MM.1S (cell line): ENCODE data around the gene C9orf57.

Experiments
- DNase-seq: peaks from one replicate; pipeline ENCODE4 v3.0.0-alpha.2; 2015
- H2AFZ ChIP-seq: fragments of 300-600 bp; sonication (generic); 2 replicates; pipeline ENCODE4 v1.6.0; 2016; ENCODE audit warnings: antibody characterized with exemption, low read length
- H3F3A ChIP-seq: fragments of 300-600 bp; sonication (generic); 2 replicates; pipeline ENCODE4 v1.6.1; 2016; ENCODE audit warnings: mild to moderate bottlenecking, antibody characterized with exemption, low read length, moderate library complexity, mixed read lengths; ENCODE audit not compliant: insufficient read depth
- H3K27ac ChIP-seq: fragments of 300-600 bp; sonication (generic); 2 replicates; pipeline ENCODE4 v1.5.1; 2016; ENCODE audit warnings: mild to moderate bottlenecking, low read length
- H3K27me3 ChIP-seq: fragments of 300-600 bp; sonication (generic); replicated peaks from 2 replicates; pipeline ENCODE4 v1.6.0; 2016; ENCODE audit warnings: low read length; ENCODE audit not compliant: insufficient read depth
- H3K36me3 ChIP-seq: fragments of 300-600 bp; sonication (generic); replicated peaks from 2 replicates; pipeline ENCODE4 v1.6.1; 2016; ENCODE audit warnings: mild to moderate bottlenecking, low read length, mixed read lengths; ENCODE audit not compliant: insufficient read depth
- H3K4me1 ChIP-seq: fragments of 300-600 bp; sonication (generic); 2 replicates; pipeline ENCODE4 v1.6.1; 2016; ENCODE audit warnings: low read length, mixed read lengths
- H3K4me2 ChIP-seq: fragments of 300-600 bp; sonication (generic); 2 replicates; pipeline ENCODE4 v1.6.0; 2016; ENCODE audit warnings: low read depth, low read length
- H3K4me3 ChIP-seq: fragments of 300-600 bp; sonication (generic); 2 replicates; pipeline ENCODE4 v1.5.1; 2016; ENCODE audit warnings: low read length, mixed read lengths
- H3K79me2 ChIP-seq: fragments of 300-600 bp; sonication (generic); 2 replicates; pipeline ENCODE4 v1.6.1; 2016; ENCODE audit warnings: mixed run types, low read length, mixed read lengths
- H3K9ac ChIP-seq: fragments of 300-600 bp; sonication (generic); 2 replicates; pipeline ENCODE4 v1.6.1; 2016; ENCODE audit warnings: low read length, mixed read lengths
- H3K9me2 ChIP-seq: fragments of 300-600 bp; sonication (generic); replicated peaks from 2 replicates; pipeline ENCODE4 v1.6.1; 2016; ENCODE audit warnings: mild to moderate bottlenecking, low read length, mixed read lengths; ENCODE audit not compliant: insufficient read depth
- H3K9me3 ChIP-seq: fragments of 300-600 bp; sonication (generic); replicated peaks from 2 replicates; pipeline ENCODE4 v1.6.1; 2016; ENCODE audit warnings: mild to moderate bottlenecking, low read length, mixed read lengths; ENCODE audit not compliant: insufficient read depth
- H4K20me1 ChIP-seq: fragments of 300-600 bp; sonication (generic); 2 replicates; pipeline ENCODE4 v1.6.1; 2016; ENCODE audit warnings: mild to moderate bottlenecking, low read length, moderate library complexity, mixed read lengths; ENCODE audit not compliant: insufficient read depth
- EZH2 ChIP-seq: fragments of 300-600 bp; sonication (generic); optimal IDR thresholded peaks from 2 replicates; pipeline ENCODE3; 2017; ENCODE audit warnings: low read depth, mild to moderate bottlenecking, antibody characterized with exemption, low read length, mixed read lengths
- EZH2phosphoT487 ChIP-seq: fragments of 300-600 bp; sonication (generic); IDR thresholded peaks from 2 replicates; pipeline ENCODE4 v1.6.1; 2018; ENCODE audit warnings: antibody characterized with exemption, low read length
- TF ChIP-seq, protein P1 (sequence below): fragments of 300-600 bp; sonication (generic); IDR thresholded peaks from 2 replicates; pipeline ENCODE4 v1.5.1; 2016; ENCODE audit warnings: antibody characterized with exemption, low read length, mixed read lengths

The C9orf57 gene

DNA sequence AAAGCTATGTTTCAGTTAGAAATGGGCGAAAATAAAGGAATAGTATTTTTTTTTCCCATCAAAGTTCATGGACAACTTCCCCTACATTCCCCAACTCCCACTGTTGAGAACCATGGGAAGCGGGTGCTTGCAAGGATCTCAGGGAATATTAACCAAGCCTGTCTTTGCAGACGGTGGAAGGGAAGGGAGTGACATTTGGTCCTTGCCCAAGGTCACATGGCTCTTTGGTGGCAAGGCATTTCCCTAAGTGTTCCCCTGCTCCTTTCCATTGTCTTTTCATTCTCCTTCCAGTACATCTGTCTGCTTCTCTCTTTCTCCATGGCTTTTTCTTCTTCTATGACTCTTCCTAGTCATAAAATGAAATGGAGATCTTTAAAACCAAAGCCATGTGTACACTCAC, 19.0 kb downstream of the C9orf57 start:
- no peak overlapping the region for H3K4me2 ChIP-seq
- no peak overlapping the region for H3K4me3 ChIP-seq
- H3K9me3 ChIP-seq, result no peaks in the 10 kb centered on the region
- H3K27ac ChIP-seq, result no peak overlapping the region
- no peaks in the 10 kb centered on the region for H3K27me3 ChIP-seq
- no peaks in the 10 kb centered on the region for H3F3A ChIP-seq
- no peaks in the 10 kb centered on the region for H3K36me3 ChIP-seq
- no peaks in the 10 kb centered on the region for H3K79me2 ChIP-seq
- no peak overlapping the region for H2AFZ ChIP-seq
- H4K20me1 ChIP-seq, result no peaks in the 10 kb centered on the region
- H3K9me2 ChIP-seq, result no peaks in the 10 kb centered on the region
- TF ChIP-seq EZH2phosphoT487 (no peak), EZH2 (no peak)
- TF ChIP-seq, protein P1, sequence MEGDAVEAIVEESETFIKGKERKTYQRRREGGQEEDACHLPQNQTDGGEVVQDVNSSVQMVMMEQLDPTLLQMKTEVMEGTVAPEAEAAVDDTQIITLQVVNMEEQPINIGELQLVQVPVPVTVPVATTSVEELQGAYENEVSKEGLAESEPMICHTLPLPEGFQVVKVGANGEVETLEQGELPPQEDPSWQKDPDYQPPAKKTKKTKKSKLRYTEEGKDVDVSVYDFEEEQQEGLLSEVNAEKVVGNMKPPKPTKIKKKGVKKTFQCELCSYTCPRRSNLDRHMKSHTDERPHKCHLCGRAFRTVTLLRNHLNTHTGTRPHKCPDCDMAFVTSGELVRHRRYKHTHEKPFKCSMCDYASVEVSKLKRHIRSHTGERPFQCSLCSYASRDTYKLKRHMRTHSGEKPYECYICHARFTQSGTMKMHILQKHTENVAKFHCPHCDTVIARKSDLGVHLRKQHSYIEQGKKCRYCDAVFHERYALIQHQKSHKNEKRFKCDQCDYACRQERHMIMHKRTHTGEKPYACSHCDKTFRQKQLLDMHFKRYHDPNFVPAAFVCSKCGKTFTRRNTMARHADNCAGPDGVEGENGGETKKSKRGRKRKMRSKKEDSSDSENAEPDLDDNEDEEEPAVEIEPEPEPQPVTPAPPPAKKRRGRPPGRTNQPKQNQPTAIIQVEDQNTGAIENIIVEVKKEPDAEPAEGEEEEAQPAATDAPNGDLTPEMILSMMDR, result no peak
- DNase-seq, result no peak
- H3K9ac ChIP-seq, result no peak overlapping the region
- 0 out of 2 replicates have a peak, but pooled peaks cover 7% of the 10 kb centered on the region for H3K4me1 ChIP-seq

DNA sequence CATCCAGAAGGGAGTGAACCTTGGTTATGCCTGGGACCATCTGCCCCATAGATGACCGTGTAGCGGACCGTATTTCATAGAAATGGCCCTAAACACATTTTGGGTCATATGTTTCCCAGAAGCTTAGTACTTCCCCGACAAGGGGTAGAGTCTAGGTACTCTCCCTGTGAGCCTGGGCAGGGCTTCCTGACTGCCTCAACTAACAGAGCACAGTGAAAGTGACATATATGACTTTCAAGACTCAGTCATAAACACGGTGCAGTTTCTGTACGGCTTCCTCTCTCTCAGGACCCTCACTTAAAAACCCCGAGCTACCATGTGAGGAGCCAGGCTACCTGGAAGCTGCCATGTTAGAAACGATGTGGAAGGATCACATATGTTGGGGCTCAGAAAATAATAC, 20.9 kb downstream of the C9orf57 start:
- H3K4me2 ChIP-seq, result 0 out of 2 replicates have a peak overlapping the region, but pooled peaks have one; percentile 52
- no peak for DNase-seq
- H3K9me2 ChIP-seq, result no peaks in the 10 kb centered on the region
- H3F3A ChIP-seq, result no peaks in the 10 kb centered on the region
- H2AFZ ChIP-seq, result peak overlapping the region; percentile 70
- no peak overlapping the region for H3K4me3 ChIP-seq
- H3K27ac ChIP-seq, result no peak overlapping the region
- H3K9ac ChIP-seq, result no peak overlapping the region
- no peaks in the 10 kb centered on the region for H4K20me1 ChIP-seq
- H3K79me2 ChIP-seq, result no peaks in the 10 kb centered on the region
- no peaks in the 10 kb centered on the region for H3K27me3 ChIP-seq
- TF ChIP-seq EZH2, result no peak
- TF ChIP-seq, protein P1, result no peak
- TF ChIP-seq EZH2phosphoT487, result no peak
- H3K36me3 ChIP-seq, result no peaks in the 10 kb centered on the region
- 0 out of 2 replicates have a peak, but pooled peaks cover 7% of the 10 kb centered on the region for H3K4me1 ChIP-seq
- H3K9me3 ChIP-seq, result no peaks in the 10 kb centered on the region

GRCh38 chr9:72038890-72039410, 21.5 kb downstream of the C9orf57 start:
- Histone ChIP-seq H3K27ac (no peak overlapping the region), H3K4me3 (no peak overlapping the region), H3K9me3 (no peaks in the 10 kb centered on the region), H3K79me2 (no peaks in the 10 kb centered on the region), H4K20me1 (no peaks in the 10 kb centered on the region), H3F3A (no peaks in the 10 kb centered on the region), H3K4me2 (peak overlapping the region; percentile 52; the same call in 1 of the 2 replicates), H3K27me3 (no peaks in the 10 kb centered on the region), H3K9ac (no peak overlapping the region), H2AFZ (peak overlapping the region; percentile 70), H3K4me1 (0 out of 2 replicates have a peak, but pooled peaks cover 7% of the 10 kb centered on the region), H3K9me2 (no peaks in the 10 kb centered on the region), H3K36me3 (no peaks in the 10 kb centered on the region)
- peak; percentile 68 for DNase-seq
- no peak for TF ChIP-seq EZH2phosphoT487
- no peak for TF ChIP-seq EZH2
- TF ChIP-seq, protein P1, result peak; percentile 89
